Pons (tissue), 1 donor: ENCODE measurements around the gene UCP2.
"Not testable (repeated sequence)": the region's sequence is repeated elsewhere in the genome, so short reads cannot be mapped to it uniquely, and the experiment has no call there.

Experiments
- DNase-seq: peaks from one replicate; pipeline ENCODE4 v3.0.0-alpha.2; 2016; ENCODE audit warnings: low spot score

UCP2 gene

DNA sequence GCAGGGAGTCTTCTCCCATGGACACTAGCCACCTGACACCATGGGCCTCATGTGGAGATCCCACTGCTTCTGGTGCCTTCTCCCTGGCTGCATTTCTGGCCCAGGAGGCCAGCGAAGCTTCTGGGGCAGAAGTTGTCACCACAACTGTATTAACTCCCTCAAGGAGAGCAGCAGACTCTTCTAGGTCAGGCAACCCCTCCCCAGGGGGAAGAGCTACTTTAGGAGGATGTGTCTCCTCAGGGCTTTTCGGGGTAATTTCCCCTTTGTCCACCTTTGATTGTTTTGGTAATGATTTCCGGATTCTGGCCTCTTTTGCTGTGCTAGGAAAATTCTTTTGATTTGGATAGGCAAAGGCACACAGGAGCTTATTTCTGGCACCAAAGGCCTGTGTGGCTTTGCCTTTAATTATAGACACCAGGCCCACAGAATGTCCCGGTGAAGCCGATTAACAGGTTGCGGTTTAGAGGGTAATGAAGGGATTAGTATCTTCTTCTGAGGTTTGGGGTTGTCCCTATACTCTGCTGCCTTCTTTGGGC, 8.9 kb upstream of the UCP2 start:
- no peak for DNase-seq

DNA sequence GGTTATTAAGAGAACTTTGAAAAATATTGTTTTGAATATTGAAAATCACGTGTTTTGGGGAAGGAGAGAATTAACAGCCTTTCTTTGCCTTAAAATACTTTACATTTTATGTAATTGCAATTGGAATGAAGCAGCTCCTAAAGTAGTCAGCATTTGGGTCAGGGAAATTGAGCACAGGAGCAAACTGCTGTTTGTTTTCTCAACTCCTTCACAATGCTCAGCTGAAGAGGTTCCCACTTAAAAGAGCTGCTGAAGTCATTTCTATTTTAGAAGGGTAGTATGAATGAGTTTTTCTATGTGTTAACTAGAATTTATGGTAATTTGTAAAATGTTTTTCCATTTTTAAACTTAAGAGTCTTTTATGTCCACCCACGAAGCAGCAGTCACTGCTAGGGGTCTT, 8.1 kb upstream of the UCP2 start:
- DNase-seq, result no peak

DNA sequence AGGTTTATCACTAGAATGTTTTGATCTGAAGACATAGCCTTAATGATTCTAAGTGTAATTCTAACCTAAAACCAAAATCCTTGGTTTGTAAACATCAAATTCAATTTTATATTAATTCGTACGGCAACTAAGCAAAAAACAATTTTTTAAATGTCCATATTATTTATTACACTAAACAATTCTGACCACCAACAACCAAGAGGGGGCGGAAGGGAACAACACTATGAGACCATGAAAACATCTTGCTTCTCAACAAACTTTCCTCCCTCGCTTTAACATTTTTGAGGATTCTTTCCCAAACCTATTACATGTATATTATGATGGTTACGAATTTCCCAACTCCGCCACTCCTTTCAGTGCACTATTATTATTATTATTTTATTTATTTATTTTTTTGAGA, 6.5 kb upstream of the UCP2 start:
- no peak for DNase-seq

DNA sequence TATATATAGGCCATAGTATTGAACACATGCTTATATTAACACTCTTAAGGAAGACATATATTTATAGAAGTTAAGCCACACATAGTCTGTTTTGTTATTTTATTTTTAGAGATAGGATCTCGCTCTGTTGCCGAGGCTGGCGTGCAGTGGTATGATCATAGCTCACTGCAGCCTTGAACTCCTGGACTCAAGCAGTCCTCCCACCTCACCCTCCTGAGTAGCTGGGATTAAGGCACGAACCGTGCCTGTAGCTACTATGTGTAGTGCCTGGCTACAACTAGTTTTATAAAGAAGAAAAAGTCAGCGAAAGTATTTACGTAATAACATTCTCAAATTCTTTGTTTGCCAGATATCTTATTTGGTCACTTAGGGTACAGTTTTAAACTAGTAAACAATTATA, 5.6 kb upstream of the UCP2 start:
- no peak for DNase-seq

DNA sequence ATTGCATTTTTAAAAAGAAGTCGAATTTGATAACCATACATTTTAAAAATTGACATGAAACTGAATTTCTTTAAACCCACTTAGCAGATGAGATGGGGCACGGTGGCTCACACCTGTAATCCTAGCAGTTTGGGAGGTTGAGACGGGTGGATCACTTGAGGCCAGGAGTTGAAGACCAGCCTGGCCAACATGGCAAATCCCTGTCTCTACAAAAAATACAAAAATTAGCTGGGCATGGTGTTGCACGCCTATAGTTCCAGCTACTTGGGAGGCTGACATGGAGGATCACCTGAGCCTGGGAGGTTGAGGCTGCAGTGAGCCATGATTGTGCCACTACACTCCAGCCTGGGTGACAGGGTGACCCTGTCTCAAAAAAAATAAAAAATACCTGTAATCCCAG, 3.0 kb upstream of the UCP2 start:
- DNase-seq, result not testable (repeated sequence)

DNA sequence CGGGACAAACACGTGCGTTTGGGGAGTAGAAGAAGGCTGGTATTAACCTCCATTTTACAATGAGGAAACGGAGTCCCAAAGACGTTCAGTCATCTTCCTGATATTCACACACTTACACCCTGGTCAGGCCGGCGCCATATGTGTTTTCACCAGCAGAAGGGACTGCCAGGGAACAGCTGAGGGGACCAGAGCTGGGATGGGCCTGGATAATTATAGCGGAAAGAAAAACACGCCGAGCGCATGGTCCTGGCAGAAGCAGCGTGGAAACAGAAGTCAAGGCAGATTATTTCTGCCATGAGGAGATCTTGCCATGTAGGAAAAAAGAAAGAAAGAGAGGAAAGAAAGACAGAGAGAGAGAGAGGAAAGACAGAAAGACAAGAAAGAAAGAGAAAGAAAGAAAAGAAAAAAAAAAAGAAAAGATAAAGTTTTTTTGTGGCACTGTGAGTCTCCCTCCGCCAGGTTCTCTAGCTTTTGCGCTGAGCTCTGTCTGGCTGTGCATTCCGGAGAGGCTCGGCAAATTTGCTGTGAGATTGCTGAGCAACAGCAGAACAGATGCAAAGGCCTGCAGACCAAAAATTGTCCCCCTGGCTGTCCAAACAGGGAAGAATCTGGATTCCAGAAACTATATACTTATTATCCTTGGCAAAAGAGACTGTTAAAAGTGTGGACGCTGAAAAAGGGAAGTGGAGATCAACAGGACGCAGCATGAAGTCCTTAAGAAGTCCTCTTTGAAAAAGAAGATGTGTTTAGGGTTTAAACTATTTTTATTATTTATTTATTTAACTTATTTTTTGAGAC, 1.3 kb upstream of the UCP2 start:
- DNase-seq, result no peak

DNA sequence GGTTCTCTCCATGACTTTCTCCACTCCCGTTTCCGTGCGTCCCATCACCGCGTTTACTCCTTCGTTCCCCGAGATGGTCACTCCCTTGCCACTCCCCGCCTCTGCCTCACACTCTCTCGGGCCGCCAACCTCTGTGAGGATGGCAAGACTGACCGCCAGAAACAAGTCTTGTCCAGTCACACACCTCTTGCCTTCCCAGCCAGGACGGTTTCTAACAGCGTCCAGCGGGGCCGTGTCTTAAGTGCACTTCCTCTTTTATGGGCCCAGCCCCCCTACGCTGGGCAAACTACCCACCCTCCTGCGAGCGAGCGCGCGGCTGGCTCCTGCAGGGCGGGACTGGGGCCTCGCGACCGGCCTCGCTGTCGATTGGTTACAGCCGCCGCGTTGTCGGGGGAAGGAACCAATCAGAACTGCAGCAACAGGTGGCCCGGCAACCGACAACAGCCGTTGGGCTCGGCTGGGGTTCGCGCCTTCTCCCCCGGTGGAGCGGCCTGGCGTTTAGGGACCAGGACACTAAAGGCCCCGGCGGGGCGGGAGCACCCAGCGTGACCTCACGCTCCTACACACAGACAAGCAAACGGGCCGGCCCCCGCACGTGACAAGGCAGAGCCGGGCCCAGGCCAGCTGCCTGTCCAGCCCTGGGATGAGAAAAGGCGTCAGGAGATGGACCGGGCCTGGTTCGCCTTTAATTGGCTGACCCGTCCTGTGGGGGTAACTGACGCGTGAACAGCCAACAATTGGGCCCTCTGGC, 522 bp upstream of the UCP2 start:
- DNase-seq, result peak; percentile 94

DNA sequence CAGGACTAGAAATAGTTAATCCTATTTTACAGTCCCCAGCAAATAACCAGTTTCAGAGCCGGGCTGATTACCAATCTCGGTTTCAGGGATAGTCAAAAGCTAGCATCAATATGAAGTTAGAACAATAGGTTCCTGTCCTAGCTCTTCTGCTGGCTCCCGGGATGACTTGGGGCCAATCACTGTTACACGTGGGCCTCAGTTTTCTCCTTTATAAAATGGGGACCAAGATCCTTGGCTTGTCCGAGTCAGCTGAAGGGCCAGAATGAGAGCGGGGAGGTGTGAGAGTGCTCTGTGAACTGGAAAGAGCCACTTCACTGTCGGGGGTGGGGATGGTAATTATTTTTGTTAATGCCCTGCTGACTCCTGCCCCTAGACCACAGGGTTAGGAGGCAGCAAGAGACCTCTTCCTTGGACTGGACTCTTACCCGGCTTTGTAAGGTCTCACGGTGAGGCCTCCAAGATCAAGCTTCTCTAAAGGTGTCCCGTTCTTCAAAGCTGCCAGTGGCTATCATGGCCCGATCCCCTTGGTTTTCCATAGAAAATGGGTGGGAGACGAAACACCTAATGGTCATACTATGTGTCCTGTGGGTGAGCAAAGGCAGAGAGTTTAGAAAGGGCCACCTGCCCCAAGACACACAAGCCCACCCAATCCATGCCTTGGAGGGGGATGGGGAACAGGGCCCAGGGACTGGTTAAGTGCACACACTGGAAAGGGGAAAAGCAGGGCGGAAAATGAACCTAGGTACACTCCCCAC, 1.4 kb downstream of the UCP2 start:
- no peak for DNase-seq

DNA sequence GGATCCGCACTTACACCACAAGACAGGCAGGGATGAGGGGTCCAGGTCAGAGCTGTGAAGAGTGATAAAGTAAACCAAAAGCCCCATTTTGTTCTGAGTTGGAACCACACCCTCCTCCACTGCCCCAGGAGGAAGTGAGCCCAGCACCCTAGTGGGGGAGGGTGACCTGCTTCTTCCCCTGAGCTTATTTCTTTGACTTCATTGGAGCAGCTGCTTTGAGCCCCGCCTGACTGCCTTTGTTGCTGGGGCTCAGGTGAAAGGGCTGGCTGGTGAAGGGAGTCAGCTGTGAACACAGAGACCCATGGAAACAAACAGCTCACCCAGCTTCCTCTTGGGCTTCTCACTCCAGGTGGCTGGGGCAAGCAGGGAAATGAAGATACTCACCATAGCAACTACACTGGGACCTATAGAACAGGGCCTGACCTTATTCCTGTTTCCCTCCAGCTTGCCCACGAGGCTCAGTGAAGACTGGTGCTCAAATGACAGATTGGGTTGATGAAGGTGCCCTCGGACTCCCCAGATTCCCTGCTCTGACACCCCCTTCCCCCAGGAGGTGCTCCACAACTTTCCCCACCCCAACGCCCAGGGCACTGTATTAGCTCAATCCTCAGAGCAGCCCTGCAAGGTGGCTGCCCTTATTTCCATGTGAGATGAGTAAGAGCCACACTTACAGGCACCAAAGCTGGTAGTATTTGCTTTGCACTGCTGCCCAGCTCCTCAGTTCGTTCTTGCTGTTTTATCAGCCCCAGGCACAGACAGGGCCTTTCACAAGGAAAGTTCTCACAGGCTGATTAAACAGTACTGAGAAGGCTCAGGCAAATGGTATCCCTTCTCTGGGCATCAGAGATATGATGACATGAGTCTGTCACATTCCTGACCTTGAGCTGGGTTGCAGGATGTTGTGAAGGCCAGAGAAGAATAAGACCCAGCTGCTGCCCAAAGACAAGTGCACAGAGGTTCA, 2.4 kb downstream of the UCP2 start:
- DNase-seq, result peak; percentile 45

DNA sequence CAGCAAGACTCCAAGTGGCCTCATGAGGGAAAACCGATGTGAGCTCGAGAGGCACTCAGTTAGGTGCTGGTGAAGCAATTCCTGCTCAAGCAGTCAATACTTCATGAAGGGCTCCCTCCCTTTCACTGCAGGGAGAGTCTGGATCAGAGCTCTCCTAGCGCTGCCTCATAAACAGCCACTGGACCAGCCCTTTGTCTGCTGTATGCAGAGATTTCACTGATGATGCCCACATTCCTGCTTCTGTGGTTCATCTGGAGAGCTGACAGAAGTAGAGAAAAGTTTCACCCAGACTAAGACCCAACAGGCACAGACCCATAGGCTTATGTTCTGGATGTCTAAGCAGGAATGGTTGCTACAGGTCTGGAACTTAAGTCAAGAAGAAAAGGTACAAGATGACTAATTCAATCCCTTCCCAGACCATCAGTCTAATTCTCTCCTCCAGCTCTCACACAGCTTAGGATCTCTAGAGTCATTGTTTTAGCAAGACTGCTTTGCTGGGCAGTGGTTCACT, 4.0 kb downstream of the UCP2 start:
- no peak for DNase-seq

DNA sequence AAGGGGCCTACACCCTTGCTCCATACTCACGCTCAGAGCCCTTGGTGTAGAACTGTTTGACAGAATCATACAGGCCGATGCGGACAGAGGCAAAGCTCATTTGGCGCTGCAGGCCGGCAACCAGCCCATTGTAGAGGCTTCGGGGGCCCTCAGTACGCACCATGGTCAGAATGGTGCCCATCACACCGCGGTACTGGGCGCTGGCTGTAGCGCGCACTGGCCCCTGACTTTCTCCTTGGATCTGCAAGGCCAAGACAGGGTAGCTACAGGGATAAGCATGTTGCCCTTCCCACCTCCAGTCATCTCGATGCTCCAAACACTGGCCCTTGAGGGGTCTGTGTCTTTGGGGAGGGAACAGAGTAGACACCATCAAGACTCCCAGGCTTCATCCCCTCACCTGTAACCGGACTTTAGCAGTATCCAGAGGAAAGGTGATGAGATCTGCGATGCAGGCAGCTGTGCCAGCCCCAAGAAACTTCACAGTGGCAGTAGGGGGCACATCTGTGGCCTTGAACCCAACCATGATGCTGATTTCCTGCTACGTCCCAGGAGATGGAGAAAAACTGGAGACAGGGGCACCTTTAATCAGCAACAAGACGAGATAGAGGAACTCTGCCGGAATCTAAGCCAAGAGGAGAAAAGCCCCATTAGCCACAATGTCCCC, 4.7 kb downstream of the UCP2 start:
- DNase-seq, result no peak

DNA sequence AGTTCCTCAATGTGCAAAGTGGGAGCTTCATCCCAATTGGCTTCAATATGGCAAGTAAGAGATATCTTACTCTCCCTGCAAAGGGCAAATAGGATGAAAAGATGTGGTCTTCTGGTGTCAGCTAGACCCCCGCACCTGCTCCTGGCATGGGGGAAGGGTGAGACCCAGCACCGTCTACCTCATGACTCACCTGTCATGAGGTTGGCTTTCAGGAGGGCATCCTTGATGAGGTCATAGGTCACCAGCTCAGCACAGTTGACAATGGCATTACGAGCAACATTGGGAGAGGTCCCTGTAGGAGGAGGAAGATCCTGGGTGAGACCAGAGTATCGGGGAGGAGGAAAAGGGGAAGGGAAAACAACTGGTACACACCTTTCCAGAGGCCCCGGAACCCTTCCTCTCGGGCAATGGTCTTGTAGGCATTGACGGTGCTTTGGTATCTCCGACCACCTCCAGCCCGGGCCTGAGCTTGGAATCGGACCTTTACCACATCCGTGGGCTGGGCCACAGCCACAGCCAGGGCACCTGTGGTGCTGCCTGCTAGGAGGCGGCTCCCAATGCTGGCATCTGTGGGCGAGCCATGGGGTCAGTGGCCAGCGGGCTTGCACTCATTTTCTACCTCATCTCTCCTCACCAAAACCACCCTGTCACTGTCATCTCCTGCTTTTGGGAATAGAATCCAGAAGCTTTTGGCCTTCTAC, 6.0 kb downstream of the UCP2 start:
- no peak for DNase-seq

DNA sequence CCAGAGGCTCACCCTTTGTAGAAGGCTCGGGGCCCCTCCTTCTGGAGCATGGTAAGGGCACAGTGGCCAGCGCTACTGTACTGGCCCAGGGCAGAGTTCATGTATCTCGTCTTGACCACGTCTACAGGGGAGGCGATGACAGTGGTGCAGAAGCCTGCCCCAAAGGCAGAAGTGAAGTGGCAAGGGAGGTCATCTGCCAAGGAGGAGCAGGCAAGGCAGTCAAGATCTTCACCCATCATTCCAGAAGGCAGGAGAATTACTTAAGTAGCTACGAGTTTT, 7.2 kb downstream of the UCP2 start:
- no peak for DNase-seq

DNA sequence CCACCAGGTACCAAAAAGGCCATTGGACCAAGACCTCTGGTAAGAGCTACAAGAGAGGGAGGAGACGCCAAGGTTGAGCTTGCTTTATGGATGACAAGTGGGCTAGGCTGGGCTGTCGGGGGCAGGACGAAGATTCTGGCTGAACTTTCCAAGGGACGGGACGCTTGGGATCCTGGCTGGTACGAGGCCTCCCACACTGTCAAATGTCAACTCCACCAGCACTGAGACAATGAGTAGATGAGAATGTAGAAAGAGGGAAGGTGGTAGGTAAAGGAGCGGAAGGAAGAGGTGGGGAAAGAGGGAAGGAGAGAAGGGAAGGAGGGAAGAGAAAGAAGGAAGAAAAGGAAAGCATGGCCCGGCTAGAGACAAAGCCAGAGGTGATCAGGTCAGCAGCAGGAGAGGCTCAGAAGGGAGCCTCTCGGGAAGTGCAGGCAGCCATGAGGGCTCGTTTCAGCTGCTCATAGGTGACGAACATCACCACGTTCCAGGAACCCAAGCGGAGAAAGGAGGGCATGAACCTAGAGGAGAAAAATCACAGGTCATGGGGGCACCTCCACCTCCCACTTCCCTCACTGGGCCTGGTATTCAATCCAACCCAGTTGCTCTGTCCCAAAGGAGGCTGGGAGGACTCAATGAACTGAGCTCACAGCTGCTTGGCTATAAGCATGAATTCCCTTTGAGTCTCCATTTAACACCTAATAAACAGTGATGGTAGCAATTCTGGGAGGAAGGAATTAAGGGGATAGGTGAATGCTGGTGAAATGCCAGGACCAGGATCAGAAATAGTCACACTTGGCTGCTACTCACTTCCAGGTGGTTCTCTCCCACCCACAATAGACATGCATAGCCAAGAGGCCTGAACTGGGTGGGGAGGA, 7.8 kb downstream of the UCP2 start:
- DNase-seq, result no peak

DNA sequence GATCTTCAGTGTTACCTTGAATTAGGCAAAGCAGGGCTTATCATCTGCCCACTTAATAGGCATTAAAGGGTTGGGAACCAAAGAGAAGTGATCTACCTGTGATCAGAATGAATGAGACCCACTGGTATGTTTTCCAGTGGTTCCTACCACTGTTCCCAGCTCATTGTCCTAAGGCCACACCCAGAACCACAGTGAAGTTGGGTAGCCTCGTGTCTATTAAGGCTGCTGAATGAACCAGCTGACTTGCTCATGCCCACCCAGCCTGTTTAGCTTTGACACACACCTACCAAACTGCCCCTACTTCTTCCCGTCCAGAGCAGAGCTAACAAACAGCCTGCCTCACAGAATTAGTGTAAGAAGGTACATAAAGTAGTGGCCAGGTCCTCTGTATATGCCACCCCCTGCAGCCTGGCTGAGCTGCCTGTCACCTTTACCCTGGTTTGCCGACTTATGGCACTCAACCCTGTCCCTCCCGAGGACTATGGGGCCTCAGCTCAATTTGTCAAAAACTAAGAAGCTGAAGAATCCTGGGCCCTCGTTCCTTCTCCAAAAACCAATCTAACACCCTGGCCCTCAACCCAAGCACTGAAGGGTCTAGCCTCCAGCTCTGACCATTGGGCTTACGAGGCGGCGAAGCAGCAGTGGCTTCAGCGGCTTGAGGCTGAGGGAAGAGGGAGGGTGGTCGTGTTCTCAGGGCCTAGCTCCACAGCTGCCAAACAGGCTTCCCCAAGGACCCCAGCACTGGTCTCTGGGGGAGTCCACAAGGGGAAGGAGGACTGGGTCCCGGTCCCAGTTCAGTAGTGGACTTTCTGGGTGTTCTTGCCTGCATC, 9.8 kb downstream of the UCP2 start:
- no peak for DNase-seq

DNA sequence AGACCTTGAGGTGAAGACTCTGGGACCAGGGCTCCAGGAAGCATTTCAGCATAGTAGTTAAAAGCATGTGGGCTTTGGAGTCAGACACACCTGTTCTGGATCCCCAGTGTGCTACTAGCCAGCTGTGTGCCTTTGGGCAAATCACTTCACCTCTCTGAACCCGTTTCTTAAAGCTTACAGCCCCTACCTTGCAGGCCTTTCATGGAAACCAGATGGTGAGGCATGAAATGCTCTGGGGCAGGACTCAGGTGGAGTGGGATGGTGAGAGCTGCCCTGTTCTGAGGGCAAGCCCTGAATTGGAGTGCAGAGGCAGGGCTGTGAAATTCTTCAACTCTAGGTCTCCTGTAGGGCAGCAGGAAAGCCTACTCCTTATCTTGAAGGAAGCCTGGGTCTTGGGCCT, 10.5 kb downstream of the UCP2 start:
- DNase-seq, result no peak

DNA sequence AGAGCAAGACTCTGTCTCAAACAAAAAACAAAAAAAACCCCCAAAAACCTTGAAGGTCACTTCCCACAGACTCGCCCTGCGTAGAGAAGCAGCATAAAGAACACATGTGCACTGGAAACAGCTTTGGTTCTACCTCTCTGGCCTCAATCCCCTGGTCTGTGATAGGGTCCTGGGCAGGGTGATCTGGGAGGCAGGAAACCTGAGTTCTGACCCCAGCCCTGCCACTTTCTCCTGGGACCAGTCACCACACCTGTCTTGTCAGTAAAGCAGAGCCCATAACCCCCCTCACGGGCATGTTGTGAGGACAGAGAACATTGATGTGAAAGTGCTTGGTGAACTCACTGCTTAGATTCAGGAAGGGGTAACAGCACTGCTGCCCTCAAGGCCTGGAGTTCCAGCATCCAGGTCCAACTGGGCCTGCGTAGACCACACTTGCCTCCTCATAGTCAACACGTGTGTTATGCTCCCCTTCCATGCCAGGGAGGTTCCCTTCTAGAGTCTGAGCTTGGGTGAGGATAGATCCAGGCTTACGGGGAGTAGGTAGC, 11.4 kb downstream of the UCP2 start:
- DNase-seq, result no peak
